Measurements from ENCODE around the gene VASH1.

The VASH1 gene

DNA sequence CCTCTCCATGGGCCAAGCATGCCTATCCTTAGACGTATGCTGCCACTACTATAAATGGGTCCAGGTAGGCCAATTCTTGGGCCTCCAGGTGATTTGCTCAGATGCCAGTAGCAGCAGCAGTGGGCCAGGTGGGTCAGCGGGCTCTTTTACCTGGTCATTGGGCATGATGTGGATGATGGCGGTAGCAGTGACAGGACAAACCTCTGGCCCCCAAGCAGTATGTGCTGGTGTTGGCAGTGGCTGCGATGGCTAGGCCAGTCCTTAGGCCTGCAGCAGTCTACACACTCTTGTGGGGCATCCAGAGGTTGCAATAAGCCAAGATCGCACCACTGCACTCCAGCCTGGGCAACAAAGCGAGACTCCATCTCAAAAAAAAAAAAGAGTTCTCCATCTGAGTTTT is 19.1 kb upstream of the VASH1 start:
- DNase-seq (ENCODE audit: low read depth in 4 of 4, low spot score in 1 of 4) = no peak

DNA sequence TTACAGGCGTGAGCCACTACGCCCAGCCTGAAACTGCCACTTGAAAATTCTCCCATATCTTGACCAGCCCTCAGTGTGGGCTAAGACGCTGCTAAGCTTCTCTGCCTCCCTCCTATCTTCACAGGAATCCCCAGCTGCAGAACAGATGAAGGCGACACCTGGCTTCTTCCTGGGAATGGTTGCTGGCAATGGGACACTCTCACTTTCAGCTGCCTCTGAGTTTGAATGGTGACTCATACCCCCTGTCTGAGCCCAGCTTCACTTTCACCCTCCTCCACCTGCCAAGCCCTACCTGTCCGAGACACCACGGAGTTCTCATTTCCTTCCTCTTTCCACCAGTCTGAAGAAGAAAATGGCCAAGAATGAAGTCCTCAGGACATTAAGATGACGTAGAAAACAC is 18.3 kb upstream of the VASH1 start:
- no peak for DNase-seq (ENCODE audit: low read depth in 4 of 4, low spot score in 1 of 4)

DNA sequence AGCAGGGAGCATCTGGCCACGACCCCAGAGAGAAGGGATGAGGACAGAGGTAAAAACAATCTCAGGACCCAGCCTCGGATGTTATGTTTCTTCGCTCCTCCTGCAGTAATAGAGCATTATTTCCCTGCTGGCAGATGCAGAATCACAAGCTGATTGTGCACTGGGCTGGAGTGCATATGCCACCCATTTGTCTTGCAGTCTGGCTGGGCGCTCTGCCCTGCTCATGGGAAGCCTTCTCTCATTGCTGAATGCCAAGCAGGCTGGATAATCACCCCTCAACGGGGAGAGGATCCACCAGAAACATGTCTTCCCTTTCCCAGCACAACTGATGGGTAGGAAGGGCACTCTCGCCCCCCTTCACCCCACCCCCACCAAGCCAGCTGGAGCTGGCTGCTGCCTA is 8.5 kb upstream of the VASH1 start:
- no peak for DNase-seq (ENCODE audit: low read depth in 4 of 4, low spot score in 1 of 4)

DNA sequence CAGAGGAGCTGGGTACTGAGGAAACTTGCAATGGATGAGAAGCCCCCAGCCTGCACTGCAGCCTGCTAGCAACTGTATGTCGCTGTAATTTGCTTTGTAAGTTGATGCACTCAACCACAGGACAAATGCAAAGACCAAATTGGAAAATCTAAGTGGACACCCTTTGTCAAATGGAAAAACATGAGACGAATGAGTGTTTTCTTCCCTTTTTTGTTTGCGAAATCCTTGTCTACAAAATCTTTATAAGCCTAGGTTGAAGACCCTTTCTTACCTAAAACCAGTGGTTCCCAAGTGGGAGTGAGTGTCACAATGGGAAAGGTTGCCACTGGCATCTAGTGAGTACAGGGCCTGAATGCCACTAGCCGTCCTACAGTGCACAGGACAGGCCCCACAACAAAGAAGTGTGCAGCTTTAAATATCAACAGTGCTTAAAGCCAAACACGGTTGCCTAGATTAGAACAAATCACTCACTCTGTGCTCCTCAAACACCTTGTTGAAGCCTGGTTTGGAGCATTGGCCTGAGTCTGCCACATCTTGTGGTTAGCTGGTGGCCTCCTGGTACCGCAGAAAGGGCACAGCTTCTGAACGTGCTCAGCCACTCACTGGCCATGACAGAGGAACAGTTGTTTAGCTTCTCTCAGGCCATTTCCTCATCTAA is 7.6 kb upstream of the VASH1 start:
- no peak for DNase-seq (ENCODE audit: low read depth in 4 of 4, low spot score in 1 of 4)

DNA sequence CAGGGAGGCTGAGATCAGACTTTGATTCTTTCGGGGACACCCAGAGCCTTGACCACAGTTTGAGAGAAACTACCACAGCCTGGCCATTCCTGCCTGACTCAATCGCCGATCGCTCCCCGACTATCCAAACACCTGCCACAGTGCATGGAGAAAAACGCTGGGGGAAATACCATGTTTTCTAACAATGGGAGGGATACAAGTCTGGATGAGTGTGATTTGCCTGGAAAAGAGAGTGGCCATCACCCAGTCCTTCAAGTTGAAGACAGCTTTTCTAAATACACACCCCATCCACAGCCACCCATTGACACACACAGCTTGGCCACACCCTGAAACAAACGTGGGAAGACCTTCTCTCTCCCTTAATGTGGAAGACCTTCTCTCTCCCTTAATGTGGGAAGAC is 6.7 kb upstream of the VASH1 start:
- no peak for DNase-seq (ENCODE audit: low read depth in 4 of 4, low spot score in 1 of 4)

DNA sequence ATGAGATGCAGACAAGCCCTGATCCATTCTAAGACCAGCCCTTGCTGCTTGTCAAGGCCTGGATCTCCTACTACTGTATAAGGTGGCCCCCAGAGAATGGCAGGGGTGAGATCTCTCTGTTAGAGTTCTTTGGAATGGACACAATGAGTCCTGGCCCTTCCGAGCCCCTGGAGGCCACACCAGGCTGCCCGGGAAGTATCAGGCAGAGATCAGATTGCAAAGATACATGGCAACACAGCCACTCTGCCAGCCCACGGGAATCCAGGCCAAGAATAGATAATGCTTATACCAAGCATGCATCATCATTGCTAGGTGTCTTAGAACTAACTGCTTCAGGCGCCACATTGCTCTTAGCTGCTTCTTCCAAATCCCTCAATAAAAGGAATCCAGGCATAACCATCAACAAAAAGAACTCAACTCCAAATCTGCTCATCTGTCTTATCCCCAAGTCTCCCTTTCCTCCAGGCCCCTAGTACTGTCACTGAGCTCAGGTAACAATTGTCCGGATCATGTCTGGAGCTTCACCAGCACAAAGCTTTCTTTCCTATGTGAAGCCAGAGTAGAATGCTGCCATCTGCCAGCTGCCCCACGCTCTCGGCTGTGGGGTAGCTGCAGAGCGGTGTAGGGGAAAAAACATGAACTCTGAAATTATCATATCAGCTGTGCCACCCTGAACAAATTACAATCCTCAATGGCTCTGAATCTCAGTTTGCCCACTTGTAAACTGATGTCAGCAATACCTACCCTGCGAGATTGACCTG is 5.5 kb upstream of the VASH1 start:
- DNase-seq (ENCODE audit: low read depth in 4 of 4, low spot score in 1 of 4) = no peak

DNA sequence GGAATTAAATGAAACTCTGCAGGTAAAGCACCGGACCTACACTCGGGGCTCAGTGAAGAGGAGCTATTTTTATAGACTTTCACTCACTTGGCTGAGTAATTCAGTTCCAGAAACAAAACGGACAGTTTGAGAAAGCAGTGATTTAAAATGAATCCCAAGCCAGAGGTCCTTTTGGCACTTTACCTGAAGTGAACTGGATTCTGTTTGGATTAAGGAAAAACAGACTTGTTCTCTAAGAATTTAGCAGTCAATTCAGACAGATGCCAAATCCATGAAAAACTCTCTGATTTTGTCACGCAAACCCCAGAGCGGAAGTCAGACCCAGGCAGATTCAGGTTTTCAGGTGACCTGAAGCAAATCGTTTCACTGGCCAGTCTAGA is 4.9 kb upstream of the VASH1 start:
- DNase-seq (ENCODE audit: low read depth in 4 of 4, low spot score in 1 of 4) = no peak

DNA sequence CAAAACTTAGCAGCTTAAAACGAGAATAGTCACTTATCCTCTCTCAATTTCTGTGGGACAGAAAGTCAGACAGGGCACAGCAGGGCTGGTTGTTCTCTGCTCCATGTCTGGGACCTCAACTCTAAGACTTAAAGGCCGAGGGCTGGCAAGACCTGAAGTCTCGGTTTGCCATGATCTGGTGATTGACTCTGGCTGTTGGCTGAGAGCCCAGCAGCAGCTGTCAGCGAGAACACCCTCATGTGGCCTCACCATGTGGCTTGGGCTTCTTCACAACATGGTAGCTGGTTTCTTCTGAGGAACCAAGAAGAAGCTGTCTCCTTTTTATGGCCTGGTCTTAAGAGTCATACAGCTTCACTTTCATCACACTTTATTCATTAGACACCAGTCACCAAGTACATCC is 1.7 kb upstream of the VASH1 start:
- no peak for DNase-seq (ENCODE audit: low read depth in 4 of 4, low spot score in 1 of 4)

DNA sequence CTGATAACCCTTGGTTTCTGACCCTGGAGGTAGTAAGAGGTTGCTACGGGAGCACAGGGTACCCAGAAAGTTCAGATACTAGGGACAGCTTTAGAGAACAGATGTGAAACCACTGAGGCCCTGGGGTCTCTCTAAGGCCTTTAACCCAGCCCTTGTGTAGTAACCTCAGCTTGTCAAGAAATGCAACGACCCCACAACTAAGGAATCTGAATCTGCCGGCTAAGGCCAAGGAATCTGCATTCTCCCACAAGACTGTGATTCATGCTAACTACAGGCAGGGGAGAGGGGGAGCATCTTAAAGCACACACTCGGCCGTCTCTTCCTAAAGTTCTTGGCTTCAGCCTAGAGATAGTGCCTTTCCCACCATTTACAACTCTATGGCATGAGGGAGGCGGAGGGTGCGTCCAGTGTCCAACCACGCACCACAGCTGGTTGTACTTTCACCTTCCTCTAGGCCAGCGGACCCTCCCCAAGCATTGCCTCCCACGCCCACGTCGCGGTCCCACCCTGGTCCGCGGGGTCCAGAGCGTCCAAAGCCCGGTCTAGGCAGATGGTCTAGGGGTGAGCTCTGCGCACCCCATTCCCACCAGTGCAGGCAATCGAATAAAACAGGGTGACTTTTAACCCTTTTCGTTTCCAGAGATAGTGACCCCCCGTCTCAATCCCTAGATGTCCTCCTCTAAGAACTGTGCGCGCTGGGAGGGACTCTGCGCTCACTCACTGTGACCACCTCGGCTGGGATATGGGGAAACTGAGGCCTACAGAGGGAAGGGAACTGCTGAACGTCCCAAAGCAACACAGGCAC is 735 bp upstream of the VASH1 start:
- DNase-seq (ENCODE audit: low read depth in 4 of 4, low spot score in 1 of 4) = no peak

DNA sequence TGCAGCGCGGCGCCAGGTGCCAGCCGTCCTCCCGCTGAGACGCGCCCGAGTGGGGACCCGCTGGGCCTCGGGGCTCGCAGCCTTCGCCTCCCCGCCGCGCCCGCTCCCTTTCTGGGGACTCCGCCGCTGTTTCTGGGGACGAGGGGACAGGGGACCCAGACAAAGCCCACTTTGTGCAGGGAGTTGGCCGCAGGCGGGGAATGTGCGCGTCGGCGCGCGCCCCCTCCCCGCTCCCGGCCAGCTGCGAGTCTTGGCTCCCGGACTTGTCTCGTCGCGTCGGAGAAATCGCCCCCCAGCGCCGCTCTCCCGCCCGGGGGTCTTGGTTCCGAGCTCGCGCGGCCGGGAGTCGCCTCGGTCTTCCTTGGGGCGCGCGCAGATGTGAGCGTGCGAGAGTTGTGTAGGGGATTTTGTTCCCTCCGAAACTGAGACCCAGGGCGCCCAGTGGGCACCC is 717 bp downstream of the VASH1 start:
- DNase-seq (ENCODE audit: low read depth in 4 of 4, low spot score in 1 of 4) = no peak

DNA sequence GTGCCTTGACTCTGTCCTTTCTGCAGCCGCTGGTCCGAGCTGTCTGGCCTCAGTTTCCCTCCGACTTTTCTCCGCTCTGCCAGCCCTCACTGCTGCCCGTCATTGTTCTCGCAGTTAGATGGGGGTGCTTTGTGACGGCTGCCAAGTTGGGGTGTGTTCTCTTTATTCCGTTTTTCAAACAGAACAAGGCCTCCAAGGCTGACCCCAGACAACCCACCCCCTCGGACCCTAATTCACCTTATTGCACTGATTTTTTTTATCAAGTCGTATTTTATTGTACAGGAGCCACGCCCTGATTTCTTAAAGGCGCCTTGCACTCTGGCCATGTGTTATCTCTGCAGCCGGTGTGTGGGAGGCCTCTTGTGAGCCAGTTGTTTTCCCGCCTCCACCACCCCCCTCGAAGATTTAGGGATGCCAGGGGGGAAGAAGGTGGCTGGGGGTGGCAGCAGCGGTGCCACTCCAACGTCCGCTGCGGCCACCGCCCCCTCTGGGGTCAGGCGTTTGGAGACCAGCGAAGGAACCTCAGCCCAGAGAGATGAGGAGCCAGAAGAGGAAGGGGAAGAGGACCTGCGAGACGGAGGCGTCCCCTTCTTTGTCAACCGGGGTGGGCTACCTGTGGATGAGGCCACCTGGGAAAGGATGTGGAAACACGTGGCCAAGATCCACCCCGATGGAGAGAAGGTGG is 1.3 kb downstream of the VASH1 start:
- no peak for DNase-seq (ENCODE audit: low read depth in 4 of 4, low spot score in 1 of 4)

DNA sequence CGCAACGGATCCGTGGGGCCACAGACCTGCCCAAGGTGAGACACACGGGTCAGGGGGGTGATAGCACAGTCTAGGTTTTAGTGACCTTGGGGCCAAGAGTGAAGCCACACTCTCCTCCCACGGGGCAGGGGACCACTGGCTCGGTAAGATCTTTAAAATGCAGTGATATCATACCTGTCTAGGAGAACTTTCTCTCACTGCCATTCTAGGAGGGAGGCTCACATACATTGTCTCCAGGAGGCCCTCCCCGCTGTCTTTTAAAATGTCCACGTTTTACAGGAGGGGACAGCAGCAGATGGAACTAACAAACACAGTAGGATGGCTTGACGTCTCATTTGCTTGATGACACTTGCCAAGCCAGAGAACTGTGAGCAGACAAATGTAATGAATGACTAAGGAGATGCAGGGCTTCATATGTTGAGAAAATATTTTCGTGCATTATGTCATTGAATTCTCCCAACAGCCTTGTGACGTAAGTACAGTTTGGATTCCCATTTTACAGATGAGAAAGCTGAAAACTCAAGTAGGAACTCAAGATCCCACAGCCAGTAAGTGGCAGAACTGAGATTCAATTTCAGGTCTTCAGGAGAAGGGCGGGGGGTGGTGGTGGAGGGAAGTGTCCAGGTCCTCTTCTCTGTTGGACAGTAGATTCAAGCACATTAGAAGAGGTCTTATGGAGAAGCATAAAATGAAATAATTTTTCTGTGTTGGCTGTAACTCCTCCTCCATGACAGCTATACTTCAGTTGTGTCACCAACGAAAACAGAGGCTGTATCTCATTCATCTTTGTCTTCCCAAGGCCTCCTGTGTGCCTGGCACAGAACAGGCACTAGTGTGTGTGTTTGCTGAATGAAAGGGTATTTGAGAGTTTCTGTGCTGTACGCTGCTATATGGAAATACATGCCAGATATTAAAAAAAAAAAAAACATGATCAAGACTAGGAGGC is 2.1 kb downstream of the VASH1 start:
- no peak for DNase-seq (ENCODE audit: low read depth in 4 of 4, low spot score in 1 of 4)

DNA sequence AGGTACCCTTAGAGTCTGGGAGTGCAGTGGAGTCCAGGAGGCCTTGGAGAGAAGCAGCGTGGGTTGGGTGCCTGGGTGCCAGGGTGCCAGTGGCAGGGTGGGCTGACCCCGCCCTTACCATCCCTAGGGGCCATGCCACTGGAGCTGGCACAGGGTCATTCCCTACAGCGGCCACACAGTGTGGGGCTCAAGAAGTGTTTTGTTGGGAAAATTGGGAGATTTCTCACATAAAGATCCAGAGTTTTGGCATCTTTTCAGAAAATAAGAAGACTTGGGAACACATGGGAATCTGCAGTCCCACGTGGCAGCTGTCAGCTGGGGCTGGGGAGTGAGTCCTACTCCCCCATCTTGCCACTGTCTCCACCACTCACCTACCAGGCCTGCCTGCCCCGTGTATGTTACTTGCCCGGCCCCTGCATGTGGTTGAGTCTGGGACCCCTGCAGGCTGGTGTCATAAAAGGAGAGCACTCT is 4.2 kb downstream of the VASH1 start:
- no peak for DNase-seq (ENCODE audit: low read depth in 4 of 4, low spot score in 1 of 4)

DNA sequence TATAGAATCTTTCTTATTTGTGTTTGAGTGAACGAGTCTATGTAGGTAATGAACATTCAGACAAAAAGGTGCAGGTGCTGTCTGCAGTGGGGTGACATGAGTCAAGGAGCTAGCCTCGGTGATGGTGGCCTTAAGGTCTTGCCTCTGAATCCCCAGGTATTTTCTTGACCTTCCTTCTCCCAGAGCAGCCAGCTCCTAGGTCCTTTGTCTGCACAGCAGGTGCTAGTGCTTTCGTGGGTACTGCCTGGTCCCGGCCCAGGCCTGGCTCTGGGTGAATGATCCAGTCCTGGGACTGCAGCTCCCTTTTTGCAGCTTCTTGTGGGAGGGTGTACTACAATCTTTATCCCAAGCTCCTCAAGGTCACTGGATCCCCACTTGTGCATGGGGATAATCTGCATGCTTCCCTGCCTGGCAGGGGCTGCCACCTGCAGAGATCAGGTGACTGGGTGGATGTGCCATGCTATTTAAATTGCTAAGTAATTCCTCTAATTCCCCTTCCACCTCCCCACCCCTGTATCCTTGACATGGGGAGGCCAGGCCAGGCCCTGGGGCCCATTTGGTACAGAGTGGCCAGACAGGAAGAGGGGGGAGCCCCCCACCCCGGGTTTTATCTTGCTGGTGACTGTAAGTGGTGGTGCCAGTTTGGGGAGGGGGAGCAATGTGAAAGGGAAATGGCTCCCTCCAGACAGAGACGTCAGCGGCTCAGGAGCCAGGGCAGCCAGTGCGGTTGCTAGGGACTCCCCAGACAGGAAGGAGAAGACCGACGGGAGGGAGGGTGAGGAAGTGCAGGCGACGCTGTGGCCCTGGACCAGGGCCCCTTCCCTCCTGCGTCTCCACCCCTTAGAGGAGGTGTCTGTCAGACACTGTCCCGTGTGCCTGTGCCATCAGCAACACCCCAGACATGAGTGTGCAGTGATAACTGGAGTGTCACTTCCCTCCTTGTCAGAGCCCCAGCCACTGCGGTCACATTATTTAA is 6.7 kb downstream of the VASH1 start:
- DNase-seq (ENCODE audit: low read depth in 4 of 4, low spot score in 1 of 4) = peak in 2 of 4 experiments; percentile 13 to 41

DNA sequence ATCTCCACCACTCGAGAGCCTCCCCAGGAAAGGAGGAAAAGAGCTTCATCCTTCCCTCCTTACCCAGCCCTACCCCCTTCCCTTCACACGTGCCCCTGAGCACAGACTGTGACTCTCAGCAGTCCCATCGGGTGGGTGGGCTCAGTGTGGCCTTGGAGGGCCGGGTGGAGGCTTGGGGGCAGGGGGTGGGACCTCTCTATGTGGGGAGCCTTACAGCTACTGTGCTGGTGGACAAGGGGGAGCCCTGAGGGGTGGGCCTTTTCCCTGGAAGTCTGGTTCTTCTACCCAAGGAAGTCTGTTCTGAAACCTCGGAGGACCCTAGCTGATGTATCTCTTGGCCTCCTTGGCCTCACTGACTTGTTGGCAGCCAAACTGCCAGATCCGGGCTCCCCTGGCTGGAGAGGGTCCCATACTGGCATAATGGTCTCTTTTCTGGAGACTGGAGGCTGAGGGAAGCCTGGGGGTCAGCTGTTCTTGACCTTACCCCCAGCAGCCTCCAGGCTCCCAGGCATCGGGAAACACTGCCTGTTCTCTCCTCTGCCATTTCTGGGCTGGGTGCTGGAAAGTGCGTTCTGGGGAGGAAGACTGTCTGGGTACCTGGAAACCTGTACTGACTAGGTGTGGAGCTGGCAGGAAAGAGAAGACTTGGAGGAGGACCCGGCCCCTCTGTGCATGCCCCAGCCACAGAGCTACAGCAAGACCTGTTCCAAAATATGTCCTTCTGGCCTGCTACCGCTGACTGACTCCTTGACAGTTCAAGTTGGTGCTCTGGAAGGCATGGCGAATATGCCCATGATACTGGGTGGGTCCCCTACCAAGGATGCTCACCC is 7.6 kb downstream of the VASH1 start:
- DNase-seq (ENCODE audit: low read depth in 4 of 4, low spot score in 1 of 4) = no peak

DNA sequence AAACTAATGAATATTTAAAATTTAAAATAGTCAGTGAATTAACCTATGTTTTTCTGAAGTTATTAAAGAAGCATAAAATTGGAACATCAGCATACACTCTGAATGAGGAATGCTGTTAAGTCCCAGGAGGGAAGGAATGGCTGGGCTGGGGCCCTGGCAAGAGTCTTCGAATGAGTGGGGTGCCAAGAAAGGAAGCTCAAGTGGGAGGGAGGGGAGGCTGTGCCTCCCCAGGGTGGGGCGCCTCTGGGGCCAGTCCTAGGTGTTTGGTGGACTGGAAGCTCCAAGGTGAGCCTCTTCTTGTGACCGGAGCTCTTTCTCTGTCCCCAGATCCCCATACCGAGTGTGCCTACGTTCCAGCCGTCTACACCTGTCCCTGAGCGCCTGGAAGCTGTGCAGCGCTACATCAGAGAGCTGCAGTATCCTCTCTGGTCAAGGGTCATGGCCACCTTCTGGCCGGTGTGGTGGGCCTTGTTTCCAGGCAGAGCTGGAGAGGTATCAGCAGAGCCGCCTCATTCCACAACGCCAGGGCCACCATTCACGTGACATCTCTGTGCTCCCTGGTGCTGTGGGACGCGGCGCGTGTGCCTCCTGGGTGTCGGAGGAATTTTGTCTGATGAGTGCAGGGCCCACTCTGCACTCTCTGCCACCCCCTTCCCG is 8.5 kb downstream of the VASH1 start:
- no peak for DNase-seq (ENCODE audit: low read depth in 4 of 4, low spot score in 1 of 4)

DNA sequence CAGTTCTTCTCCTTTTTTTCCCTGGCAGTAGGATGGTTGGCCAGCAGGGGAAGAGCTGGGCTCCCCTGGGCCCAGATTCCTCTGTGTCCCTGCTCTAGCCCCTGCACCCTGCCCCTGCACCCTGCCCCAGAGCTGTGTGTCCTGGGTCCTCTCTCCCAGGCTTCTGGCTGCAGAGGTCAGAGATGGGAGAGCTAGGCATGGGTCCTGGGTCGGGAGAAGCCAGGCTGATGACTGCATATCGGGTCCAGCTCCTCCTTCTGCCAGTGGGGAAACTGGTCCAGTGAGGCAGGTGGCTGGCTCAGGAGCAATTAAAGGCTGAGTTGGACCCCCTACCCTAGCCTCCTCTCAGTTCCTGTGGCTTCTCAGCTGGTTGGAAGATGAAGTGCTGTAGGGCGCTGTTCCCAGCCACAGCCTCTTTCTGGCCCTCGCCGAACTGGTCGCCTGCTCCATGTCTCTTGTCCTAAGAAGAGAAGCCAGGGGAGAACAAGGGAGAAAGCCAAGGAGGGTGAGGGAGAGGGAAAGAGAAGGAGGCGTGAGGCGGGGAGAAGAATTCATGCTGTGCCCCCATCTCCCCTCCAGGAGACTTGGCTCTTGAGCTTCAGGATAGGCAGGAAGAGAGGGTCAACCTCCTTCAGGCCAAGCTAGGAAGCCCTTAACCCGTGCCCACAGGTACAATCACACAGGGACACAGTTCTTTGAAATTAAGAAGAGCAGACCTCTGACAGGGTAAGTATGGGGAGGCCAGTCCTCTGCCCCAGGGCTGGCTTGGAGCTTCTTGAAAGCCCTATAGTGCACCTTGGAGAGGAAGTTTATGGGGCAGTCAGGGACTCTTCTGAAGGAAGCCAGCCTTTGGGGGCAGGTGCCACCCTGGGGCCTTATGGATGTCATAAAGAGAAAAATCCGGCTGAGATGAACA is 9.5 kb downstream of the VASH1 start:
- DNase-seq (ENCODE audit: low read depth in 4 of 4, low spot score in 1 of 4) = no peak

Data from stimulated activated CD4-positive, alpha-beta T cell treated with anti-CD3 and anti-CD28 coated beads, Interleukin-1b, Interleukin-23, amount 100 ng/mL, for 24 hours (primary cell).